SK-N-SH (cell line): ENCODE measurements around the gene ICA1. TPM values are rescaled to one million over a fixed set of nuclear protein-coding genes. Genes with fewer than 3 reads are reported as not detected.

Experiments
- CTCF ChIA-PET: fragments of 300-600, 350-600 bp; formaldehyde crosslinking; extraction: SDS; loops from one replicate; lab custom pipeline; 2021; lab: Yijun Ruan, JAX
- POLR2A ChIA-PET: fragments of 350-600 bp; sonication (Branson Sonifier 250); formaldehyde crosslinking; extraction: SDS; loops from one replicate; lab custom pipeline; 2020; ENCODE audit warnings: antibody characterized with exemption, inconsistent platforms; lab: Yijun Ruan, JAX
- DNase-seq: peaks from one replicate; pipeline ENCODE4 v3.0.0; 2012
- H2AFZ ChIP-seq: fragments of 200-600 bp; sonication (generic); 2 replicates; pipeline ENCODE4 v1.8.1; 2016; ENCODE audit warnings: antibody characterized with exemption, mild to moderate bottlenecking, low read depth
- H3F3A ChIP-seq: fragments of 200-600 bp; sonication (generic); replicated peaks from 2 replicates; pipeline ENCODE3; 2016; ENCODE audit warnings: antibody characterized with exemption, mild to moderate bottlenecking; ENCODE audit not compliant: insufficient read depth
- H3K27ac ChIP-seq, 2 experiments: fragments of 200-500 bp in 1 of 2; fragments of 200-600 bp in 1 of 2; sonication (Bioruptor generic) in 1 of 2; sonication (generic), shearing (Covaris generic) in 1 of 2; 2 replicates each; pipeline versions ENCODE4 v1.5.1 to v1.6.1; 2014 to 2016; ENCODE audit warnings: low read depth in 2 of 2, inconsistent platforms in 1 of 2, low read length in 1 of 2, mild to moderate bottlenecking in 1 of 2, mixed read lengths in 1 of 2
- H3K27me3 ChIP-seq: fragments of 200-600 bp; sonication (generic), shearing (Covaris generic); 2 replicates; pipeline ENCODE4 v1.6.1; 2016; ENCODE audit warnings: mixed run types; ENCODE audit not compliant: insufficient read depth
- H3K36me3 ChIP-seq, 2 experiments: fragments of 200-500 bp in 1 of 2; fragments of 200-600 bp in 1 of 2; sonication (Bioruptor generic) in 1 of 2; sonication (generic) in 1 of 2; replicated peaks in 1 of 2; 2 replicates each; pipeline versions ENCODE3 to v1.5.1; 2014 to 2016; ENCODE audit warnings: low read length in 1 of 2, mild to moderate bottlenecking in 1 of 2; ENCODE audit not compliant: insufficient read depth in 2 of 2, control insufficient read depth in 1 of 2
- H3K4me1 ChIP-seq, 2 experiments: fragments of 200-500 bp in 1 of 2; fragments of 200-600 bp in 1 of 2; sonication (Bioruptor generic) in 1 of 2; sonication (generic), shearing (Covaris generic) in 1 of 2; 2 replicates each; pipeline versions ENCODE4 v1.5.1 to v1.6.1; 2014 to 2016; ENCODE audit warnings: low read depth in 1 of 2, low read length in 1 of 2, mixed run types in 1 of 2; ENCODE audit not compliant: insufficient read depth in 2 of 2, control insufficient read depth in 1 of 2
- H3K4me2 ChIP-seq: fragments of 200-600 bp; sonication (generic), shearing (Covaris generic); 2 replicates; pipeline ENCODE4 v1.6.1; 2017; ENCODE audit warnings: mixed run types
- H3K4me3 ChIP-seq, 2 experiments: fragments of 200-500 bp in 1 of 2; fragments of 200-600 bp in 1 of 2; sonication (Bioruptor generic) in 1 of 2; sonication (generic), shearing (Covaris generic) in 1 of 2; 2 replicates each; pipeline versions ENCODE4 v1.5.1 to v1.8.1; 2014 to 2016; ENCODE audit warnings: low read depth in 2 of 2, inconsistent platforms in 1 of 2, low read length in 1 of 2, mild to moderate bottlenecking in 1 of 2, mixed read lengths in 1 of 2, moderate library complexity in 1 of 2
- H3K79me2 ChIP-seq: fragments of 200-600 bp; sonication (generic); 2 replicates; pipeline ENCODE4 v1.8.1; 2017; ENCODE audit warnings: mild to moderate bottlenecking; ENCODE audit not compliant: insufficient read depth
- H3K9ac ChIP-seq: fragments of 200-600 bp; sonication (generic); 2 replicates; pipeline ENCODE4 v1.6.1; 2017; ENCODE audit warnings: mixed run types
- H3K9me2 ChIP-seq: fragments of 200-600 bp; sonication (generic); 2 replicates; pipeline ENCODE4 v1.6.1; 2017; ENCODE audit warnings: mixed run types
- H3K9me3 ChIP-seq: fragments of 200-600 bp; sonication (generic); 2 replicates; pipeline ENCODE4 v1.6.1; 2017; ENCODE audit warnings: mixed run types, mild to moderate bottlenecking, moderate library complexity
- H4K20me1 ChIP-seq: fragments of 200-600 bp; sonication (generic); 2 replicates; pipeline ENCODE4 v1.6.1; 2017; ENCODE audit warnings: mild to moderate bottlenecking, mixed run types; ENCODE audit not compliant: insufficient read depth
- CHD2 ChIP-seq: fragments of 150-350 bp; IDR thresholded peaks from 2 replicates; pipeline ENCODE4 v1.6.1; 2018; ENCODE audit warnings: low read length; ENCODE audit not compliant: partially characterized antibody
- EP300 ChIP-seq, 2 experiments: IDR thresholded peaks; 2 replicates each; pipeline versions ENCODE4 v1.4.0 to v1.6.1; 2012; ENCODE audit warnings: borderline replicate concordance in 1 of 2, low read depth in 1 of 2, low read length in 1 of 2
- FOSL2 ChIP-seq: IDR thresholded peaks from 2 replicates; pipeline ENCODE4 v1.4.0; 2012; ENCODE audit warnings: low read depth, mild to moderate bottlenecking, moderate library complexity, borderline replicate concordance
- FOXM1 ChIP-seq: IDR thresholded peaks from 2 replicates; pipeline ENCODE4 v1.4.0; 2012; ENCODE audit warnings: low read depth, mild to moderate bottlenecking
- GATA2 ChIP-seq: sonication (generic); formaldehyde crosslinking; IDR thresholded peaks from 2 replicates; pipeline ENCODE4 v1.5.0; 2020; ENCODE audit warnings: mild to moderate bottlenecking, missing genetic modification reagents
- IRF3 ChIP-seq: fragments of 150-350 bp; IDR thresholded peaks from 2 replicates; pipeline ENCODE4 v1.6.1; 2016; ENCODE audit warnings: mild to moderate bottlenecking, low read depth, low read length
- JUND ChIP-seq: IDR thresholded peaks from 2 replicates; pipeline ENCODE4 v1.4.0; 2012
- MAX ChIP-seq: IDR thresholded peaks from 2 replicates; pipeline ENCODE4 v1.4.0; 2012; ENCODE audit warnings: low read depth
- MXI1 ChIP-seq: IDR thresholded peaks from 2 replicates; pipeline ENCODE4 v1.6.1; 2012; ENCODE audit warnings: mild to moderate bottlenecking, low read depth, low read length, improper control_type of control experiment
- NFIC ChIP-seq: IDR thresholded peaks from 2 replicates; pipeline ENCODE4 v1.4.0; 2012; ENCODE audit warnings: borderline replicate concordance
- NRF1 ChIP-seq: IDR thresholded peaks from 2 replicates; pipeline ENCODE4 v1.6.1; 2012; ENCODE audit warnings: low read depth, mild to moderate bottlenecking, low read length
- PBX3 ChIP-seq: IDR thresholded peaks from 2 replicates; pipeline ENCODE4; 2012
- RCOR1 ChIP-seq: fragments of 150-350 bp; IDR thresholded peaks from 2 replicates; pipeline ENCODE4 v1.6.1; 2017; ENCODE audit warnings: antibody characterized with exemption, low read length
- REST ChIP-seq: IDR thresholded peaks from 2 replicates; pipeline ENCODE4 v1.6.1; 2012; ENCODE audit warnings: mild to moderate bottlenecking, low read depth, low read length, moderate library complexity
- RFX5 ChIP-seq: IDR thresholded peaks from 2 replicates; pipeline ENCODE4 v1.6.1; 2012; ENCODE audit warnings: mild to moderate bottlenecking, improper control_type of control experiment, low read length
- SIN3A ChIP-seq: IDR thresholded peaks from 2 replicates; pipeline ENCODE4 v1.6.1; 2012; ENCODE audit warnings: low read depth, mild to moderate bottlenecking, low read length, moderate library complexity, borderline replicate concordance
- SMC3 ChIP-seq: IDR thresholded peaks from 2 replicates; pipeline ENCODE4 v1.6.1; 2012; ENCODE audit warnings: low read depth, low read length, improper control_type of control experiment
- TCF12 ChIP-seq: IDR thresholded peaks from 2 replicates; pipeline ENCODE4 v1.4.0; 2012
- TEAD4 ChIP-seq: IDR thresholded peaks from 2 replicates; pipeline ENCODE4 v1.4.0; 2012; ENCODE audit warnings: mild to moderate bottlenecking, borderline replicate concordance; ENCODE audit not compliant: insufficient read depth
- USF1 ChIP-seq: IDR thresholded peaks from 2 replicates; pipeline ENCODE4 v1.4.0; 2012; ENCODE audit warnings: low read depth, borderline replicate concordance
- USF2 ChIP-seq: fragments of 150-350 bp; IDR thresholded peaks from 2 replicates; pipeline ENCODE4 v1.6.1; 2017; ENCODE audit warnings: antibody characterized with exemption, low read length, low read depth, borderline replicate concordance
- WGBS: methylation state at CpG from one replicate; pipeline ENCODE4 v1.1.6; 2017; ENCODE audit warnings: low lambda C conversion rate; 5-methylcytosine and 5-hydroxymethylcytosine counted together
- polyA plus RNA-seq, 3 experiments: library from polyadenylated mRNA; depleted of rRNA; stranded (reverse); fragments of >200 nt; gene quantifications; 2 replicates each; pipeline ENCODE4 v1.2.3, GENCODE V29; 2012

Gene ICA1
- polyA plus RNA-seq, 1 of the 3 experiments (the other 2 are of a cell fraction) = 2.4 TPM

- ChIA-PET CTCF (interaction anchor here (0.9 to 2.0 kb wide), 4 partner anchors 8 to 479 kb away, joined by 3 to 5 read pairs (median 4); no protein-coding TSS in a partner anchor), POLR2A (interaction anchor here (0.6 kb wide), 1 partner anchor 73 kb away, joined by 4 read pairs; no protein-coding TSS in a partner anchor)
- Histone ChIP-seq H3K9me3 (no peaks in the 10 kb centered on the region), H2AFZ (no peak overlapping the region), H3K27me3 (no peaks in the 10 kb centered on the region), H3K27ac (peak overlapping the region in 1 of 2 experiments; percentile 7; a peak in 1 of 4 replicates), H4K20me1 (no peaks in the 10 kb centered on the region; the same call in 1 of the 2 replicates), H3K4me3 (no peak overlapping the region), H3K9me2 (no peaks in the 10 kb centered on the region), H3K79me2 (no peaks in the 10 kb centered on the region), H3K36me3 (peaks cover 0 to 8% of the 10 kb centered on the region in 2 experiments), H3F3A (no peaks in the 10 kb centered on the region), H3K9ac (no peak overlapping the region), H3K4me1 (peaks cover 0 to 10% of the 10 kb centered on the region in 2 experiments; a peak in 2 of 4 replicates), H3K4me2 (no peak overlapping the region)
- no peak for TF ChIP-seq TCF12
- no peak for TF ChIP-seq FOXM1
- no peak for TF ChIP-seq GATA2 (CRISPR knock-in tag)
- no peak for TF ChIP-seq USF1
- TF ChIP-seq FOSL2 = no peak
- TF ChIP-seq SIN3A = no peak
- WGBS = 73% methylated on average over 3 of the region's 3 CpGs
- no peak for DNase-seq
Measured at GRCh38 chr7:8160250-8160649, 101.7 kb downstream of the ICA1 start.

- Histone ChIP-seq H3K9me2 (no peaks in the 10 kb centered on the region), H3K9ac (no peak overlapping the region), H2AFZ (no peak overlapping the region), H3K4me1 (peaks cover 0 to 13% of the 10 kb centered on the region in 2 experiments; a peak in 2 of 4 replicates), H3K36me3 (peaks cover 0 to 9% of the 10 kb centered on the region in 2 experiments), H3K27ac (no peak overlapping the region), H4K20me1 (no peaks in the 10 kb centered on the region; the same call in 1 of the 2 replicates), H3K4me3 (no peak overlapping the region), H3F3A (no peaks in the 10 kb centered on the region), H3K27me3 (no peaks in the 10 kb centered on the region), H3K79me2 (no peaks in the 10 kb centered on the region), H3K4me2 (no peak overlapping the region), H3K9me3 (no peaks in the 10 kb centered on the region)
- POLR2A ChIA-PET = no interaction called here
- WGBS = 39% methylated on average over 2 of the region's 2 CpGs
- CTCF ChIA-PET = no interaction called here
- no peak for DNase-seq
- TF ChIP-seq CHD2 = no peak
- no peak for TF ChIP-seq TCF12
- no peak for TF ChIP-seq JUND
- no peak for TF ChIP-seq PBX3
- no peak for TF ChIP-seq NRF1
- TF ChIP-seq SMC3 = no peak
- no peak for TF ChIP-seq RFX5
- no peak for TF ChIP-seq RCOR1
- no peak for TF ChIP-seq USF2
- no peak for TF ChIP-seq TEAD4
- TF ChIP-seq NFIC = no peak
- TF ChIP-seq MAX = no peak
- TF ChIP-seq IRF3 = no peak
- no peak for TF ChIP-seq EP300 (IDR thresholded peaks at IDR 0.05; ENCODE audit: borderline replicate concordance in 1 of 2, low read depth in 1 of 2, low read length in 1 of 2)
- TF ChIP-seq MXI1 = no peak
- no peak for TF ChIP-seq REST
Measured at GRCh38 chr7:8159595-8159994, 102.4 kb downstream of the ICA1 start.
